H1 (cell line): Measurements from ENCODE around the gene STRIT1. TPM values are rescaled to one million over a fixed set of nuclear protein-coding genes. Genes with fewer than 3 reads are reported as not detected.

Experiments used
- CTCF ChIA-PET: fragments of 300-600 bp; sonication (Branson Sonifier 250); formaldehyde crosslinking; loops from one replicate; lab custom pipeline; 2021; ENCODE audit not compliant: partially characterized antibody; lab: Charles Lee
- POLR2A ChIA-PET: fragments of 300-600 bp; sonication (Branson Sonifier 250); formaldehyde crosslinking; loops from one replicate; lab custom pipeline; 2021; ENCODE audit warnings: inconsistent platforms; ENCODE audit not compliant: partially characterized antibody; lab: Charles Lee
- DNase-seq, 2 experiments: peaks; one replicate each; pipeline versions ENCODE4 v3.0.0 to v3.0.0-alpha.2; 2010 to 2022; ENCODE audit warnings: low spot score in 2 of 2, low read depth in 1 of 2, mixed read lengths in 1 of 2
- FAIRE-seq: peaks from 2 replicates; lab custom pipeline; 2011; peaks lifted over from hg19 to GRCh38; lab: Jason Lieb, UNC
- H2AFZ ChIP-seq: 2 replicates; pipeline ENCODE4 v1.8.1; 2012; ENCODE audit warnings: low read length, inconsistent platforms
- H2AK5ac ChIP-seq: 2 replicates; pipeline ENCODE4 v1.6.1; 2013; ENCODE audit warnings: low read depth, low read length
- H2BK120ac ChIP-seq: replicated peaks from 2 replicates; pipeline ENCODE3; 2013; ENCODE audit warnings: low read depth, low read length, inconsistent platforms
- H2BK12ac ChIP-seq: 2 replicates; pipeline ENCODE4 v1.6.1; 2013; ENCODE audit warnings: low read depth, low read length
- H2BK15ac ChIP-seq: 2 replicates; pipeline ENCODE4 v1.6.1; 2013; ENCODE audit warnings: low read length
- H2BK20ac ChIP-seq: 2 replicates; pipeline ENCODE4 v1.6.1; 2013; ENCODE audit warnings: low read length
- H2BK5ac ChIP-seq: 2 replicates; pipeline ENCODE4 v1.6.1; 2013; ENCODE audit warnings: low read depth, low read length
- H3K14ac ChIP-seq: 2 replicates; pipeline ENCODE4 v1.6.1; 2013; ENCODE audit warnings: inconsistent platforms; ENCODE audit not compliant: insufficient read length
- H3K18ac ChIP-seq: 2 replicates; pipeline ENCODE4 v1.6.1; 2013; ENCODE audit warnings: low read length; ENCODE audit errors: extremely low read depth
- H3K23ac ChIP-seq: 2 replicates; pipeline ENCODE4 v1.6.1; 2013; ENCODE audit warnings: inconsistent platforms; ENCODE audit not compliant: insufficient read length
- H3K23me2 ChIP-seq: 2 replicates; pipeline ENCODE4 v1.6.1; 2013; ENCODE audit warnings: low read depth, low read length
- H3K27ac ChIP-seq: 2 replicates; pipeline ENCODE4 v1.6.1; 2011; ENCODE audit warnings: low read depth, low read length, inconsistent platforms
- H3K27me3 ChIP-seq, 4 experiments: replicated peaks in 1 of 4; 1 replicate in 1 of 4; 2 replicates in 3 of 4; pipeline versions ENCODE4 v1.6.1 to v1.8.1; 2011 to 2013; ENCODE audit warnings: low read length in 3 of 4, mild to moderate bottlenecking in 3 of 4, inconsistent platforms in 2 of 4, mixed read lengths in 2 of 4, moderate library complexity in 1 of 4; ENCODE audit not compliant: control insufficient read depth in 3 of 4, insufficient read depth in 3 of 4; ENCODE audit errors: extremely low read depth in 1 of 4
- H3K36me3 ChIP-seq, 4 experiments: 2 replicates each; pipeline versions ENCODE4 v1.6.1 to v1.8.1; 2011 to 2013; ENCODE audit warnings: mild to moderate bottlenecking in 4 of 4, low read length in 3 of 4, moderate library complexity in 2 of 4, control low read depth in 1 of 4, inconsistent platforms in 1 of 4; ENCODE audit not compliant: insufficient read depth in 4 of 4, control insufficient read depth in 2 of 4
- H3K4ac ChIP-seq: replicated peaks from 2 replicates; pipeline ENCODE3; 2013; ENCODE audit warnings: low read length, low read depth, mixed read lengths, inconsistent platforms; ENCODE audit not compliant: insufficient read length
- H3K4me1 ChIP-seq, 4 experiments: replicated peaks in 1 of 4; 1 replicate in 1 of 4; 2 replicates in 3 of 4; pipeline versions ENCODE4 v1.6.1 to v1.8.1; 2011 to 2013; ENCODE audit warnings: low read length in 3 of 4, inconsistent platforms in 2 of 4, mixed read lengths in 1 of 4; ENCODE audit not compliant: insufficient read depth in 4 of 4, control insufficient read depth in 3 of 4
- H3K4me2 ChIP-seq, 2 experiments: 2 replicates each; pipeline versions ENCODE4 v1.6.1 to v1.8.1; 2011 to 2013; ENCODE audit warnings: low read depth in 2 of 2, low read length in 2 of 2, control low read depth in 1 of 2, inconsistent platforms in 1 of 2, mild to moderate bottlenecking in 1 of 2; ENCODE audit not compliant: insufficient read depth in 1 of 2
- H3K4me3 ChIP-seq, 4 experiments: fragments of 200-600, 300-600 bp in 1 of 4; sonication (generic), shearing (Covaris generic), sonication (Bioruptor Twin) in 1 of 4; 2 replicates each; pipeline versions ENCODE4 v1.5.1 to v1.8.1; 2011 to 2016; ENCODE audit warnings: low read length in 4 of 4, low read depth in 3 of 4, control low read depth in 2 of 4, inconsistent platforms in 2 of 4, mild to moderate bottlenecking in 2 of 4, mixed read lengths in 1 of 4, moderate library complexity in 1 of 4; ENCODE audit not compliant: insufficient read depth in 2 of 4; ENCODE audit errors: extremely low read depth in 1 of 4
- H3K56ac ChIP-seq: replicated peaks from 2 replicates; pipeline ENCODE3; 2013; ENCODE audit warnings: low read depth, mild to moderate bottlenecking, mixed read lengths, low read length, inconsistent platforms; ENCODE audit not compliant: insufficient read length
- H3K79me1 ChIP-seq: 2 replicates; pipeline ENCODE4 v1.6.1; 2013; ENCODE audit warnings: low read depth, low read length, control low read depth
- H3K79me2 ChIP-seq, 2 experiments: 2 replicates each; pipeline versions ENCODE4 v1.6.1 to v1.8.1; 2012 to 2013; ENCODE audit warnings: low read length in 2 of 2, mild to moderate bottlenecking in 2 of 2, inconsistent platforms in 1 of 2; ENCODE audit not compliant: insufficient read depth in 2 of 2, control insufficient read depth in 1 of 2
- H3K9ac ChIP-seq, 4 experiments: replicated peaks in 1 of 4; 1 replicate in 1 of 4; 2 replicates in 3 of 4; pipeline versions ENCODE4 v1.6.1 to v1.8.1; 2011 to 2013; ENCODE audit warnings: low read depth in 3 of 4, low read length in 3 of 4, control low read depth in 2 of 4, mild to moderate bottlenecking in 2 of 4, moderate library complexity in 2 of 4, inconsistent platforms in 1 of 4; ENCODE audit errors: extremely low read depth in 1 of 4
- H3K9me3 ChIP-seq, 2 experiments: 2 replicates each; pipeline versions ENCODE4 v1.6.1 to v1.8.1; 2012 to 2013; ENCODE audit warnings: mild to moderate bottlenecking in 2 of 2, moderate library complexity in 2 of 2, control low read depth in 1 of 2, inconsistent platforms in 1 of 2, low read depth in 1 of 2, low read length in 1 of 2, mixed read lengths in 1 of 2; ENCODE audit not compliant: insufficient read depth in 2 of 2
- H4K20me1 ChIP-seq, 2 experiments: replicated peaks in 1 of 2; 2 replicates each; pipeline versions ENCODE3 to v1.8.1; 2011 to 2013; ENCODE audit warnings: inconsistent platforms in 2 of 2, low read length in 2 of 2, mild to moderate bottlenecking in 1 of 2; ENCODE audit not compliant: insufficient read depth in 2 of 2, control insufficient read depth in 1 of 2
- H4K5ac ChIP-seq: 2 replicates; pipeline ENCODE4 v1.6.1; 2013; ENCODE audit warnings: low read length, low read depth, mixed read lengths, inconsistent platforms; ENCODE audit not compliant: insufficient read length
- H4K8ac ChIP-seq: 2 replicates; pipeline ENCODE4 v1.8.0; 2013; ENCODE audit warnings: mild to moderate bottlenecking, moderate library complexity, low read length, inconsistent platforms; ENCODE audit not compliant: insufficient read depth; ENCODE audit errors: extremely low read depth
- H4K91ac ChIP-seq: replicated peaks from 2 replicates; pipeline ENCODE3; 2013; ENCODE audit warnings: low read length, mixed read lengths, inconsistent platforms; ENCODE audit not compliant: insufficient read length
- BACH1 ChIP-seq: IDR thresholded peaks from 2 replicates; pipeline ENCODE4 v1.6.1; 2012; ENCODE audit warnings: low read length, improper control_type of control experiment
- CEBPB ChIP-seq: IDR thresholded peaks from 2 replicates; pipeline ENCODE4 v1.6.1; 2012; ENCODE audit warnings: low read depth, low read length
- CHD1 ChIP-seq: IDR thresholded peaks from 2 replicates; pipeline ENCODE4 v1.6.1; 2012; ENCODE audit warnings: low read depth, low read length, improper control_type of control experiment
- E2F6 ChIP-seq: IDR thresholded peaks from 2 replicates; pipeline ENCODE4 v1.6.1; 2012; ENCODE audit warnings: inconsistent platforms
- EGR1 ChIP-seq: IDR thresholded peaks from 2 replicates; pipeline ENCODE4 v1.6.1; 2011; ENCODE audit warnings: low read depth, low read length, borderline replicate concordance
- JUN ChIP-seq: IDR thresholded peaks from 2 replicates; pipeline ENCODE4 v1.6.1; 2011; ENCODE audit warnings: low read depth, mild to moderate bottlenecking, improper control_type of control experiment, low read length
- KDM5A ChIP-seq: fragments of 200-600 bp; IDR thresholded peaks from 2 replicates; pipeline ENCODE4 v1.7.1; 2012; ENCODE audit warnings: mild to moderate bottlenecking, low read length, inconsistent platforms, mixed read lengths
- PHF8 ChIP-seq: fragments of 200-600 bp; sonication (generic); conservative IDR thresholded peaks from 2 replicates; pipeline ENCODE4 v1.7.1; 2012; ENCODE audit warnings: low read depth, mild to moderate bottlenecking, inconsistent platforms, low read length, moderate library complexity
- RAD21 ChIP-seq, 2 experiments: IDR thresholded peaks in 1 of 2; conservative IDR thresholded peaks in 1 of 2; 2 replicates each; pipeline ENCODE4 v1.6.1; 2011; ENCODE audit warnings: low read depth in 2 of 2, low read length in 2 of 2, improper control_type of control experiment in 1 of 2, inconsistent platforms in 1 of 2, mild to moderate bottlenecking in 1 of 2, moderate library complexity in 1 of 2
- SIRT6 ChIP-seq: IDR thresholded peaks from one replicate; pipeline ENCODE4 v1.7.1; 2012; ENCODE audit warnings: low read length, inconsistent platforms
- SIX5 ChIP-seq: IDR thresholded peaks from 2 replicates; pipeline ENCODE4 v1.6.1; 2011; ENCODE audit warnings: mild to moderate bottlenecking, low read depth, low read length
- WGBS, 2 experiments: shearing (Covaris generic) in 1 of 2; methylation state at CpG; one replicate each; pipeline versions ENCODE4 v1.1.6 to v1.1.7; 2013 to 2015; ENCODE audit warnings: low lambda C conversion rate in 2 of 2, mixed read lengths in 2 of 2, inconsistent platforms in 1 of 2, low coverage in 1 of 2, missing lambda C conversion rate in 1 of 2; ENCODE audit not compliant: insufficient replicate concordance in 2 of 2, insufficient coverage in 1 of 2, insufficient read length in 1 of 2; ENCODE audit errors: extremely low coverage in 1 of 2, missing lambda C conversion rate in 1 of 2; 5-methylcytosine and 5-hydroxymethylcytosine counted together
- polyA plus RNA-seq, 7 experiments: library from polyadenylated mRNA; depleted of rRNA in 3 of 7; stranded (reverse) in 5 of 7; unstranded in 2 of 7; fragments of >200 nt in 5 of 7; fragments of 200-250 nt in 2 of 7; gene quantifications; 1 replicate in 5 of 7; 2 replicates in 1 of 7; 4 replicates in 1 of 7; pipeline versions ENCODE4 v1.2.1 to v1.2.3, GENCODE V29; 2011 to 2013; ENCODE audit warnings: missing spikeins in 2 of 7, mixed read lengths in 2 of 7
- total RNA-seq: library from RNA; stranded (reverse); fragmentation: NEBNext Ultra II Directional; extraction: Animal tissue kit (Norgen Biotek cat#: 25700); gene quantifications from 2 replicates; pipeline ENCODE4 v1.2.1, GENCODE V29; 2021

Gene STRIT1
- total and polyA plus RNA-seq, 2 of the 8 experiments (the other 6 are each of a cell fraction or from before 2014, with no cell fraction given), result 0.15 to 0.47 TPM

- Histone ChIP-seq H2BK120ac (no peak overlapping the region), H3K36me3 (no peaks in the 10 kb centered on the region), H3K4me2 (no peak overlapping the region), H3K14ac (no peak overlapping the region), H2AFZ (no peak overlapping the region), H2BK20ac (no peak overlapping the region), H4K91ac (no peak overlapping the region), H3K79me1 (no peaks in the 10 kb centered on the region), H4K8ac (no peak overlapping the region), H3K27ac (no peak overlapping the region), H2AK5ac (no peak overlapping the region)
- 92% methylated on average over 2 of the region's 2 CpGs; no CpG with 5 or more reads in 1 of the 2 experiments for WGBS, 2 experiments
- DNase-seq, result no peak
- POLR2A ChIA-PET, result no interaction called here
- no peak for TF ChIP-seq SIRT6
- no peak for TF ChIP-seq BACH1
- TF ChIP-seq JUN, result no peak
- no peak for TF ChIP-seq CEBPB
- TF ChIP-seq PHF8, result no peak
- no peak for TF ChIP-seq CHD1
- TF ChIP-seq RAD21 (IDR thresholded peaks at IDR 0.05 in 1 of 2, conservative IDR thresholded peaks at IDR 0.05 in 1 of 2; ENCODE audit: low read depth in 2 of 2, low read length in 2 of 2), result no peak
- TF ChIP-seq SIX5, result no peak
- TF ChIP-seq KDM5A, result no peak
- TF ChIP-seq E2F6, result no peak
- TF ChIP-seq EGR1, result no peak
- TF ChIP-seq, all 59 proteins: peak for 0
- no peak overlapping the region for H2BK12ac ChIP-seq
- no peaks in the 10 kb centered on the region for H4K20me1 ChIP-seq
- no peak overlapping the region for H3K4me3 ChIP-seq
- no peak for FAIRE-seq
- no peak overlapping the region for H4K5ac ChIP-seq
- H3K79me2 ChIP-seq, result no peaks in the 10 kb centered on the region
- H3K56ac ChIP-seq, result no peak overlapping the region
- H3K9ac ChIP-seq, result no peak overlapping the region
- no peak overlapping the region for H2BK15ac ChIP-seq
- H3K4me1 ChIP-seq, result no peaks in the 10 kb centered on the region
- no peak overlapping the region for H3K4ac ChIP-seq
- H3K23me2 ChIP-seq, result no peaks in the 10 kb centered on the region; the same call in 1 of the 2 replicates
- no peaks in the 10 kb centered on the region for H3K9me3 ChIP-seq
- H2BK5ac ChIP-seq, result no peak overlapping the region
- H3K18ac ChIP-seq, result no peak overlapping the region
- CTCF ChIA-PET, result no interaction called here
- H3K23ac ChIP-seq, result no peak overlapping the region
- H3K27me3 ChIP-seq, result no peaks in the 10 kb centered on the region
These were observed 34.4 kb upstream of the STRIT1 start for GRCh38 chr3:155327871-155328270.
